Transverse colon (tissue), 3 donors: ENCODE data around the gene INTS3.

ENCODE experiments used
- EP300 ChIP-seq: sonication (generic); formaldehyde crosslinking; IDR thresholded peaks from one replicate; pipeline ENCODE4 v1.6.1; 2017; ENCODE audit warnings: antibody characterized with exemption, low read depth
- TF ChIP-seq, protein P1 (sequence below), 5 experiments: fragments of 200-600 bp in 3 of 5; fragments of 450-650 bp in 2 of 5; sonication (generic) in 3 of 5; IDR thresholded peaks; 1 replicate in 2 of 5; 2 replicates in 3 of 5; pipeline ENCODE4 v1.5.1; 2016 to 2017; ENCODE audit warnings: antibody characterized with exemption in 5 of 5, inconsistent platforms in 3 of 5, mild to moderate bottlenecking in 2 of 5, moderate library complexity in 1 of 5

DNA sequence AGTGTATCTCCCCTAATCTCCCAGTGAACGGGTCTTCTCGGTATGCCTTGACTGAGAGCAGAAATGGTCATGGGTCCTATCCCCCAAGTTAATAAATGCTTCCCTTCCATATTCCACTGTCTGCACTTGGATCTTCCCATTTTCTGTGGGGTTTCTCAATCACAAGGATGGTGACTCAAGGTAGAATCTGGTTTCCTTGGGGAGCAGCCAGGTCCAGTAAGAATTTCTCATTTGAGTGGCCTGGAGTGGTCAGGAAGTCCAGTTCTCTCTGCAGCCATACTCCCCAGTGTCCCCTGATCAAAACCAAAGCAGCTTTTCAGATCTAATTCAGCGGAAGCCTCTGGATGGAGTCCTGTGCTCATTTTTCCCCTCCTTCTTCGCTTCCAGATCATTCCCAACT, 32.6 kb downstream of the INTS3 start:
- TF ChIP-seq, protein P1, sequence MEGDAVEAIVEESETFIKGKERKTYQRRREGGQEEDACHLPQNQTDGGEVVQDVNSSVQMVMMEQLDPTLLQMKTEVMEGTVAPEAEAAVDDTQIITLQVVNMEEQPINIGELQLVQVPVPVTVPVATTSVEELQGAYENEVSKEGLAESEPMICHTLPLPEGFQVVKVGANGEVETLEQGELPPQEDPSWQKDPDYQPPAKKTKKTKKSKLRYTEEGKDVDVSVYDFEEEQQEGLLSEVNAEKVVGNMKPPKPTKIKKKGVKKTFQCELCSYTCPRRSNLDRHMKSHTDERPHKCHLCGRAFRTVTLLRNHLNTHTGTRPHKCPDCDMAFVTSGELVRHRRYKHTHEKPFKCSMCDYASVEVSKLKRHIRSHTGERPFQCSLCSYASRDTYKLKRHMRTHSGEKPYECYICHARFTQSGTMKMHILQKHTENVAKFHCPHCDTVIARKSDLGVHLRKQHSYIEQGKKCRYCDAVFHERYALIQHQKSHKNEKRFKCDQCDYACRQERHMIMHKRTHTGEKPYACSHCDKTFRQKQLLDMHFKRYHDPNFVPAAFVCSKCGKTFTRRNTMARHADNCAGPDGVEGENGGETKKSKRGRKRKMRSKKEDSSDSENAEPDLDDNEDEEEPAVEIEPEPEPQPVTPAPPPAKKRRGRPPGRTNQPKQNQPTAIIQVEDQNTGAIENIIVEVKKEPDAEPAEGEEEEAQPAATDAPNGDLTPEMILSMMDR (IDR thresholded peaks at IDR 0.05), result no peak
- TF ChIP-seq EP300, result no peak
